Loucy (cell line): ENCODE results near the gene RAB10.

Source experiments
- H2AFZ ChIP-seq: fragments of 200-600 bp; sonication (generic); 2 replicates; pipeline ENCODE4 v1.6.0; 2016; ENCODE audit warnings: antibody characterized with exemption, mild to moderate bottlenecking, low read length, moderate library complexity
- H3F3A ChIP-seq: fragments of 200-600 bp; 2 replicates; pipeline ENCODE4 v1.6.0; 2016; ENCODE audit warnings: antibody characterized with exemption, low read depth, mild to moderate bottlenecking
- H3K27me3 ChIP-seq: fragments of 200-600 bp; sonication (generic); 2 replicates; pipeline ENCODE4 v1.6.1; 2014; ENCODE audit warnings: low read length, mild to moderate bottlenecking; ENCODE audit not compliant: insufficient read depth, poor library complexity, severe bottlenecking
- H3K36me3 ChIP-seq: fragments of 200-600 bp; sonication (generic); 2 replicates; pipeline ENCODE4 v1.6.1; 2016; ENCODE audit warnings: low read length; ENCODE audit not compliant: insufficient read depth
- H3K4me1 ChIP-seq: fragments of 200-600 bp; sonication (generic); 2 replicates; pipeline ENCODE4 v1.5.1; 2014; ENCODE audit warnings: low read length, mild to moderate bottlenecking; ENCODE audit not compliant: insufficient read depth, poor library complexity, severe bottlenecking
- H3K4me2 ChIP-seq: fragments of 200-600 bp; sonication (generic); 2 replicates; pipeline ENCODE4 v1.6.0; 2014; ENCODE audit warnings: antibody characterized with exemption, low read length, low read depth, mild to moderate bottlenecking; ENCODE audit not compliant: poor library complexity, severe bottlenecking
- H3K4me3 ChIP-seq: fragments of 200-600 bp; sonication (generic); 2 replicates; pipeline ENCODE4 v1.5.1; 2014; ENCODE audit warnings: low read length, mild to moderate bottlenecking, mixed read lengths; ENCODE audit not compliant: poor library complexity, severe bottlenecking
- H3K79me2 ChIP-seq: fragments of 200-600 bp; sonication (generic); 2 replicates; pipeline ENCODE4 v1.6.1; 2014; ENCODE audit warnings: low read length; ENCODE audit not compliant: insufficient read depth
- H3K9ac ChIP-seq: fragments of 200-600 bp; sonication (generic); 2 replicates; pipeline ENCODE4 v1.6.0; 2014; ENCODE audit warnings: mild to moderate bottlenecking, low read depth, low read length, moderate library complexity; ENCODE audit not compliant: poor library complexity, severe bottlenecking
- H3K9me2 ChIP-seq: fragments of 200-600 bp; sonication (generic); replicated peaks from 2 replicates; pipeline ENCODE4 v1.6.1; 2016; ENCODE audit warnings: low read depth, low read length, mixed read lengths
- H3K9me3 ChIP-seq: fragments of 200-600 bp; sonication (generic); 2 replicates; pipeline ENCODE4 v1.6.1; 2014; ENCODE audit warnings: mild to moderate bottlenecking, antibody characterized with exemption, low read length, low read depth; ENCODE audit not compliant: insufficient read depth
- H4K20me1 ChIP-seq: fragments of 200-600 bp; sonication (generic); 2 replicates; pipeline ENCODE4 v1.6.0; 2014; ENCODE audit warnings: antibody characterized with exemption, low read length, mild to moderate bottlenecking; ENCODE audit not compliant: insufficient read depth, poor library complexity, severe bottlenecking
- CTCF ChIP-seq: fragments of 200-600 bp; sonication (generic); conservative IDR thresholded peaks from 2 replicates; pipeline ENCODE4 v1.5.1; 2014; ENCODE audit warnings: mild to moderate bottlenecking, antibody characterized with exemption, low read length
- EZH2phosphoT487 ChIP-seq: fragments of 200-600 bp; IDR thresholded peaks from 2 replicates; pipeline ENCODE4 v1.6.1; 2018; ENCODE audit warnings: antibody characterized with exemption, mild to moderate bottlenecking, moderate library complexity, borderline replicate concordance

The RAB10 gene

GRCh38 chr2:26048791-26049190 is 14.9 kb downstream of the RAB10 start:
- Histone ChIP-seq H3K36me3 (no peaks in the 10 kb centered on the region), H3K4me3 (no peak overlapping the region), H3K27me3 (no peaks in the 10 kb centered on the region), H3K9ac (no peak overlapping the region), H2AFZ (no peak overlapping the region), H3K9me3 (no peaks in the 10 kb centered on the region), H3K9me2 (no peaks in the 10 kb centered on the region), H3F3A (no peaks in the 10 kb centered on the region), H3K4me1 (peaks cover 27% of the 10 kb centered on the region), H3K79me2 (peaks cover 100% of the 10 kb centered on the region), H4K20me1 (peaks cover 65% of the 10 kb centered on the region), H3K4me2 (peak overlapping the region; percentile 23)
- TF ChIP-seq CTCF (no peak), EZH2phosphoT487 (no peak)

- Histone ChIP-seq H4K20me1 (peaks cover 62% of the 10 kb centered on the region), H3K4me3 (no peak overlapping the region), H3K27me3 (no peaks in the 10 kb centered on the region), H3K4me1 (peaks cover 21% of the 10 kb centered on the region), H3K9me3 (no peaks in the 10 kb centered on the region), H3K79me2 (peaks cover 100% of the 10 kb centered on the region), H3F3A (no peaks in the 10 kb centered on the region), H2AFZ (no peak overlapping the region), H3K9ac (no peak overlapping the region), H3K9me2 (no peaks in the 10 kb centered on the region), H3K4me2 (no peak overlapping the region), H3K36me3 (no peaks in the 10 kb centered on the region)
- TF ChIP-seq EZH2phosphoT487 (no peak), CTCF (no peak)
Measured at GRCh38 chr2:26049641-26050040, 15.8 kb downstream of the RAB10 start.

GRCh38 chr2:26052740-26053139 is 18.9 kb downstream of the RAB10 start:
- H3K9me3 ChIP-seq, result no peaks in the 10 kb centered on the region
- no peaks in the 10 kb centered on the region for H3K9me2 ChIP-seq
- H3K4me3 ChIP-seq, result no peak overlapping the region
- peaks cover 20% of the 10 kb centered on the region for H3K4me1 ChIP-seq
- H4K20me1 ChIP-seq, result peaks cover 57% of the 10 kb centered on the region
- peaks cover 100% of the 10 kb centered on the region for H3K79me2 ChIP-seq
- TF ChIP-seq EZH2phosphoT487 (no peak), CTCF (no peak)
- peak overlapping the region; percentile 18 for H3K4me2 ChIP-seq
- H2AFZ ChIP-seq, result no peak overlapping the region
- H3K27me3 ChIP-seq, result no peaks in the 10 kb centered on the region
- no peaks in the 10 kb centered on the region for H3K36me3 ChIP-seq
- H3F3A ChIP-seq, result no peaks in the 10 kb centered on the region
- no peak overlapping the region for H3K9ac ChIP-seq
